Sigmoid colon (tissue), 7 donors: Measurements from ENCODE around the gene CLEC18C. TPM values are rescaled to one million over a fixed set of nuclear protein-coding genes. Genes with fewer than 3 reads are reported as not detected.
"Not testable (repeated sequence)": the region's sequence is repeated elsewhere in the genome, so short reads cannot be mapped to it uniquely, and the experiment has no call there.

Experiments
- DNase-seq: peaks from one replicate; pipeline ENCODE4 v3.0.0-alpha.2; 2019
- H3K27ac ChIP-seq, 4 donors: fragments of 200-600 bp; sonication (generic); one replicate each; pipeline ENCODE4 v1.5.1; 2016 to 2019; ENCODE audit warnings: mild to moderate bottlenecking in 1 of 4
- H3K27me3 ChIP-seq, 3 donors: fragments of 200-600 bp; sonication (generic); one replicate each; pipeline ENCODE4 v1.5.1; 2019; ENCODE audit warnings: mild to moderate bottlenecking in 1 of 3
- H3K36me3 ChIP-seq, 4 donors: fragments of 200-600 bp; sonication (generic); one replicate each; pipeline ENCODE4 v1.5.1; 2016 to 2019
- H3K4me1 ChIP-seq, 4 donors: fragments of 200-600 bp; sonication (generic); one replicate each; pipeline ENCODE4 v1.5.1; 2017 to 2019
- H3K4me3 ChIP-seq, 4 donors: fragments of 200-600 bp; sonication (generic); one replicate each; pipeline ENCODE4 v1.5.1; 2017 to 2019; ENCODE audit warnings: mild to moderate bottlenecking in 2 of 4, moderate library complexity in 1 of 4
- H3K9me3 ChIP-seq, 4 donors: fragments of 200-600 bp in 3 of 4; sonication (generic) in 3 of 4; one replicate each; pipeline versions ENCODE4 v1.5.1 to v1.6.1; 2013 to 2019
- CTCF ChIP-seq, 4 experiments: fragments of 450-650 bp in 3 of 4; fragments of 200-600 bp in 1 of 4; IDR thresholded peaks; one replicate each; pipeline ENCODE4 v1.5.1; 2016 to 2019; ENCODE audit warnings: antibody characterized with exemption in 4 of 4, mild to moderate bottlenecking in 3 of 4, moderate library complexity in 2 of 4
- EP300 ChIP-seq, 4 donors: sonication (generic); formaldehyde crosslinking; IDR thresholded peaks; one replicate each; pipeline ENCODE4 v1.6.1; 2017; ENCODE audit warnings: antibody characterized with exemption in 4 of 4
- POLR2A ChIP-seq, 2 donors: fragments of 450-650 bp; IDR thresholded peaks; one replicate each; pipeline ENCODE4 v1.6.1; 2016; ENCODE audit warnings: antibody characterized with exemption in 2 of 2, mild to moderate bottlenecking in 2 of 2, moderate library complexity in 2 of 2
- POLR2AphosphoS5 ChIP-seq, 4 donors: sonication (generic); formaldehyde crosslinking; IDR thresholded peaks; one replicate each; pipeline ENCODE4 v1.6.1; 2017; ENCODE audit warnings: antibody characterized with exemption in 4 of 4
- WGBS, 2 donors: extraction: QIAGEN DNeasy Blood & Tissue Kit; methylation state at CpG; one replicate each; pipeline ENCODE4 v1.1.7; 2013; 5-methylcytosine and 5-hydroxymethylcytosine counted together
- intact Hi-C: fragments of 100-400 bp; cut with DNase I; formaldehyde crosslinking; loops from one replicate; pipeline ENCODE4 v1.15.1; 2023
- polyA plus RNA-seq, 3 donors: library from polyadenylated mRNA; stranded (reverse); fragments of 200-250 nt; gene quantifications; one replicate each; pipeline ENCODE4 v1.2.3, GENCODE V29; 2013
- total RNA-seq, 4 donors: library from RNA; depleted of rRNA; stranded (reverse); fragments of >200 nt; gene quantifications; one replicate each; pipeline ENCODE4 v1.1.0, GENCODE V29; 2016
- donor health status: healthy with polysubstance abuse.
- donor health status: Bipolar disorder and iron deficiency.
- donor health status: healthy.

CLEC18C gene
- total and polyA plus RNA-seq, 7 donors = 0.10 TPM; not detected in 6

GRCh38 chr16:70160388-70160787 is 13.2 kb upstream of the CLEC18C start:
- Histone ChIP-seq H3K27ac (no peak overlapping the region), H3K9me3 (no peaks in the 10 kb centered on the region), H3K36me3 (peaks cover 36 to 77% (median 50%) of the 10 kb centered on the region in 4 donors), H3K4me3 (no peak overlapping the region), H3K27me3 (no peaks in the 10 kb centered on the region), H3K4me1 (peaks cover 0 to 8% (median 0%) of the 10 kb centered on the region in 4 donors)
- DNase-seq = no peak
- WGBS, 2 donors = 91 to 94% methylated on average over 6 of the region's 6 CpGs
- no peak for TF ChIP-seq POLR2A (IDR thresholded peaks at IDR 0.05)
- intact Hi-C loops = loop anchor here (10.0 kb wide), 1 partner anchor 94 kb away; the partner anchor contains the start of gene EXOSC6

GRCh38 chr16:70160821-70161220 is 12.8 kb upstream of the CLEC18C start:
- no peak for DNase-seq
- WGBS, 2 donors = 96 to 97% methylated on average over 6 of the region's 6 CpGs

GRCh38 chr16:70161350-70161749 is 12.2 kb upstream of the CLEC18C start:
- Histone ChIP-seq H3K4me3 (no peak overlapping the region), H3K27ac (no peak overlapping the region), H3K4me1 (peaks cover 0 to 8% (median 0%) of the 10 kb centered on the region in 4 donors), H3K9me3 (no peaks in the 10 kb centered on the region), H3K27me3 (no peaks in the 10 kb centered on the region), H3K36me3 (peaks cover 30 to 67% (median 42%) of the 10 kb centered on the region in 4 donors)
- intact Hi-C loops = loop anchor here (10.0 kb wide), 1 partner anchor 93 kb away; the partner anchor contains the start of gene EXOSC6
- 90 to 95% methylated on average over 6 of the region's 6 CpGs for WGBS, 2 donors
- TF ChIP-seq POLR2A (IDR thresholded peaks at IDR 0.05) (no peak), CTCF (IDR thresholded peaks at IDR 0.05) (no peak), POLR2AphosphoS5 (IDR thresholded peaks at IDR 0.05) (no peak), EP300 (IDR thresholded peaks at IDR 0.05) (no peak)
- no peak for DNase-seq

More at GRCh38 chr16:70160821-70161220, 12.8 kb upstream of the CLEC18C start:
- H3K9me3 ChIP-seq = no peaks in the 10 kb centered on the region
- H3K4me3 ChIP-seq = no peak overlapping the region
- no peak overlapping the region for H3K27ac ChIP-seq
- no peak for TF ChIP-seq POLR2AphosphoS5 (IDR thresholded peaks at IDR 0.05)
- TF ChIP-seq EP300 (IDR thresholded peaks at IDR 0.05) = no peak
- TF ChIP-seq CTCF (IDR thresholded peaks at IDR 0.05) = no peak
- no peak for TF ChIP-seq POLR2A (IDR thresholded peaks at IDR 0.05)
- intact Hi-C loops = loop anchor here (10.0 kb wide), 1 partner anchor 94 kb away; the partner anchor contains the start of gene EXOSC6
- H3K36me3 ChIP-seq = peaks cover 36 to 73% (median 46%) of the 10 kb centered on the region in 4 donors
- H3K27me3 ChIP-seq = no peaks in the 10 kb centered on the region
- peaks cover 0 to 8% (median 0%) of the 10 kb centered on the region in 4 donors for H3K4me1 ChIP-seq

GRCh38 chr16:70162041-70162451 is 11.5 kb upstream of the CLEC18C start:
- Histone ChIP-seq H3K27ac (no peak overlapping the region), H3K4me3 (no peak overlapping the region), H3K4me1 (peaks cover 0 to 8% (median 0%) of the 10 kb centered on the region in 4 donors), H3K36me3 (peaks cover 23 to 60% (median 35%) of the 10 kb centered on the region in 4 donors), H3K9me3 (no peaks in the 10 kb centered on the region), H3K27me3 (no peaks in the 10 kb centered on the region)
- TF ChIP-seq EP300 (IDR thresholded peaks at IDR 0.05) (no peak), POLR2A (IDR thresholded peaks at IDR 0.05) (no peak), CTCF (IDR thresholded peaks at IDR 0.05) (no peak), POLR2AphosphoS5 (IDR thresholded peaks at IDR 0.05) (no peak)
- WGBS, 2 donors = 20 to 74% methylated on average over 7 of the region's 7 CpGs
- DNase-seq = no peak
- intact Hi-C loops = loop anchor here (10.0 kb wide), 1 partner anchor 93 kb away; the partner anchor contains the start of gene EXOSC6

- intact Hi-C loops = loop anchor here (10.0 kb wide), 1 partner anchor 91 kb away; the partner anchor contains the start of gene EXOSC6
- no peak overlapping the region for H3K27ac ChIP-seq
- peaks cover 18 to 45% (median 21%) of the 10 kb centered on the region in 4 donors for H3K36me3 ChIP-seq
These were observed 10.0 kb upstream of the CLEC18C start for GRCh38 chr16:70163596-70163995.

GRCh38 chr16:70166688-70167087 is 6.9 kb upstream of the CLEC18C start:
- intact Hi-C loops = loop anchor here (10.0 kb wide), 1 partner anchor 88 kb away; the partner anchor contains the start of gene EXOSC6
- not testable (repeated sequence) for DNase-seq, H3K9me3 ChIP-seq, H3K27ac ChIP-seq, H3K27me3 ChIP-seq, H3K4me3 ChIP-seq, H3K4me1 ChIP-seq
- 83 to 86% methylated on average over 5 of the region's 10 CpGs for WGBS, 2 donors
- peaks cover 0 to 14% (median 5%) of the 10 kb centered on the region in 4 donors for H3K36me3 ChIP-seq

More at GRCh38 chr16:70163596-70163995, 10.0 kb upstream of the CLEC18C start:
- Histone ChIP-seq H3K4me3 (no peak overlapping the region), H3K27me3 (no peaks in the 10 kb centered on the region), H3K9me3 (no peaks in the 10 kb centered on the region), H3K4me1 (peaks cover 0 to 8% (median 0%) of the 10 kb centered on the region in 4 donors)
- 89 to 92% methylated on average over 10 of the region's 10 CpGs for WGBS, 2 donors
- TF ChIP-seq POLR2AphosphoS5 (IDR thresholded peaks at IDR 0.05) (no peak), EP300 (IDR thresholded peaks at IDR 0.05) (no peak), POLR2A (IDR thresholded peaks at IDR 0.05) (no peak), CTCF (IDR thresholded peaks at IDR 0.05) (no peak)
- DNase-seq = no peak

GRCh38 chr16:70173916-70174315 is 329 bp downstream of the CLEC18C start:
- H3K9me3 ChIP-seq, intact Hi-C loops, H3K4me3 ChIP-seq, H3K36me3 ChIP-seq, H3K27ac ChIP-seq, H3K4me1 ChIP-seq, DNase-seq, H3K27me3 ChIP-seq: not testable (repeated sequence)
- WGBS, 2 donors = 75 to 80% methylated on average over 7 to 9 of the region's 15 CpGs

GRCh38 chr16:70174387-70174932 is 873 bp downstream of the CLEC18C start:
- H3K36me3 ChIP-seq, H3K27ac ChIP-seq, H3K4me1 ChIP-seq, DNase-seq, H3K9me3 ChIP-seq, H3K4me3 ChIP-seq, intact Hi-C loops, H3K27me3 ChIP-seq: not testable (repeated sequence)
- WGBS, 2 donors = 71 to 81% methylated on average over 8 to 9 of the region's 21 CpGs
